Neural cell (in vitro differentiated cells): ENCODE results near the gene YAF2. TPM values are rescaled to one million over a fixed set of nuclear protein-coding genes. Genes with fewer than 3 reads are reported as not detected.

Experiments used
- H2AFZ ChIP-seq: fragments of 200-600, 300-800 bp; sonication (generic), shearing (Covaris generic); 2 replicates; pipeline ENCODE4 v1.6.0; 2014; ENCODE audit warnings: low read depth, mild to moderate bottlenecking, antibody characterized with exemption, low read length, moderate library complexity
- H3F3A ChIP-seq: fragments of 200-600 bp; shearing (Covaris generic); 2 replicates; pipeline ENCODE4 v1.6.1; 2016; ENCODE audit warnings: mild to moderate bottlenecking, moderate library complexity, mixed read lengths, antibody characterized with exemption, low read length; ENCODE audit not compliant: insufficient read depth, poor library complexity, severe bottlenecking
- H3K27ac ChIP-seq: fragments of 200-600, 300-800 bp; sonication (generic), shearing (Covaris generic); 2 replicates; pipeline ENCODE4 v1.5.1; 2014; ENCODE audit warnings: mild to moderate bottlenecking, low read length, moderate library complexity
- H3K27me3 ChIP-seq: fragments of 300-800, 200-600 bp; sonication (generic), shearing (Covaris generic); 2 replicates; pipeline ENCODE4 v1.6.0; 2014; ENCODE audit warnings: mild to moderate bottlenecking, low read depth, low read length, moderate library complexity; ENCODE audit not compliant: insufficient read depth
- H3K36me3 ChIP-seq: fragments of 300-800, 200-600 bp; sonication (generic), shearing (Covaris generic); 2 replicates; pipeline ENCODE4 v1.5.1; 2014; ENCODE audit warnings: mild to moderate bottlenecking, antibody characterized with exemption, low read length, moderate library complexity; ENCODE audit not compliant: insufficient read depth
- H3K4me2 ChIP-seq: fragments of 300-800, 200-600 bp; sonication (generic), shearing (Covaris generic); 2 replicates; pipeline ENCODE4 v1.6.0; 2014; ENCODE audit warnings: mild to moderate bottlenecking, low read length
- H3K4me3 ChIP-seq: fragments of 300-800, 200-600 bp; sonication (generic), shearing (Covaris generic); 2 replicates; pipeline ENCODE4 v1.5.1; 2014; ENCODE audit warnings: mild to moderate bottlenecking, low read length, moderate library complexity
- H3K79me2 ChIP-seq: fragments of 200-600 bp; shearing (Covaris generic); replicated peaks from 2 replicates; pipeline ENCODE4 v1.6.0; 2014; ENCODE audit warnings: mild to moderate bottlenecking, low read length, moderate library complexity; ENCODE audit not compliant: insufficient read depth
- H3K9ac ChIP-seq: fragments of 300-800, 200-600 bp; sonication (generic), shearing (Covaris generic); 2 replicates; pipeline ENCODE4 v1.6.1; 2016; ENCODE audit warnings: mild to moderate bottlenecking, low read length, mixed read lengths
- H3K9me2 ChIP-seq: fragments of 200-600 bp; shearing (Covaris generic); 2 replicates; pipeline ENCODE4 v1.6.1; 2016; ENCODE audit warnings: mild to moderate bottlenecking, low read length, mixed read lengths; ENCODE audit not compliant: insufficient read depth
- H3K9me3 ChIP-seq: fragments of 200-600, 300-800 bp; sonication (generic), shearing (Covaris generic); 2 replicates; pipeline ENCODE4 v1.6.1; 2016; ENCODE audit warnings: mild to moderate bottlenecking, mixed run types, low read length, moderate library complexity, mixed read lengths
- H4K20me1 ChIP-seq: fragments of 200-600 bp; shearing (Covaris generic); 2 replicates; pipeline ENCODE4 v1.6.1; 2016; ENCODE audit warnings: mild to moderate bottlenecking, mixed run types; ENCODE audit not compliant: insufficient read depth
- EP300 ChIP-seq: fragments of 450-650 bp; conservative IDR thresholded peaks from 2 replicates; pipeline ENCODE4 v1.6.1; 2014; ENCODE audit warnings: antibody characterized with exemption, mild to moderate bottlenecking, moderate library complexity; ENCODE audit not compliant: poor library complexity, severe bottlenecking
- EZH2 ChIP-seq: fragments of 200-600, 300-800 bp; shearing (Covaris generic), sonication (generic); IDR thresholded peaks from 2 replicates; pipeline ENCODE4 v1.6.1; 2014; ENCODE audit warnings: antibody characterized with exemption, low read length, borderline replicate concordance, mild to moderate bottlenecking; ENCODE audit not compliant: insufficient read depth, poor library complexity, severe bottlenecking
- MXI1 ChIP-seq: fragments of 450-650 bp; conservative IDR thresholded peaks from 2 replicates; pipeline ENCODE4 v1.6.1; 2014; ENCODE audit warnings: antibody characterized with exemption, mild to moderate bottlenecking; ENCODE audit not compliant: poor library complexity, severe bottlenecking
- POLR2AphosphoS5 ChIP-seq: IDR thresholded peaks from 2 replicates; pipeline ENCODE4 v1.6.1; 2012
- RAD21 ChIP-seq: fragments of 450-650 bp; conservative IDR thresholded peaks from 2 replicates; pipeline ENCODE4 v1.6.1; 2014; ENCODE audit warnings: antibody characterized with exemption, mild to moderate bottlenecking, moderate library complexity
- SMC3 ChIP-seq: fragments of 450-650 bp; conservative IDR thresholded peaks from 2 replicates; pipeline ENCODE4 v1.6.1; 2014; ENCODE audit warnings: antibody characterized with exemption, mild to moderate bottlenecking, moderate library complexity; ENCODE audit not compliant: poor library complexity
- TAF1 ChIP-seq: IDR thresholded peaks from 2 replicates; pipeline ENCODE4 v1.6.1; 2012; ENCODE audit warnings: low read depth
- polyA plus RNA-seq: library from polyadenylated mRNA; depleted of rRNA; stranded (reverse); fragments of >200 nt; gene quantifications from 2 replicates; pipeline ENCODE4 v1.2.3, GENCODE V29; 2014
- TF ChIP-seq, protein P1 (sequence below): IDR thresholded peaks from 2 replicates; pipeline ENCODE4 v1.6.1; 2012; ENCODE audit warnings: borderline replicate concordance
- TF ChIP-seq, protein P2 (sequence below): fragments of 450-650 bp; IDR thresholded peaks from 2 replicates; pipeline ENCODE4 v1.5.1; 2014; ENCODE audit warnings: antibody characterized with exemption, mild to moderate bottlenecking, moderate library complexity; ENCODE audit not compliant: poor library complexity, severe bottlenecking

The YAF2 gene
- polyA plus RNA-seq, 1 donor from 2014 or later, result 44.1 TPM

GRCh38 chr12:42124764-42125387 is 113.2 kb downstream of the YAF2 start:
- Histone ChIP-seq H2AFZ (no peak overlapping the region), H3K79me2 (peaks cover 16% of the 10 kb centered on the region), H3K36me3 (no peaks in the 10 kb centered on the region), H4K20me1 (no peaks in the 10 kb centered on the region), H3K27me3 (no peaks in the 10 kb centered on the region), H3K9ac (no peak overlapping the region), H3K4me3 (no peak overlapping the region), H3F3A (no peaks in the 10 kb centered on the region), H3K9me3 (no peaks in the 10 kb centered on the region), H3K9me2 (no peaks in the 10 kb centered on the region), H3K4me2 (no peak overlapping the region), H3K27ac (no peak overlapping the region)
- TF ChIP-seq MXI1 (no peak), EP300 (no peak), POLR2AphosphoS5 (no peak), EZH2 (no peak), TAF1 (no peak), SMC3 (no peak)
- TF ChIP-seq, protein P1, sequence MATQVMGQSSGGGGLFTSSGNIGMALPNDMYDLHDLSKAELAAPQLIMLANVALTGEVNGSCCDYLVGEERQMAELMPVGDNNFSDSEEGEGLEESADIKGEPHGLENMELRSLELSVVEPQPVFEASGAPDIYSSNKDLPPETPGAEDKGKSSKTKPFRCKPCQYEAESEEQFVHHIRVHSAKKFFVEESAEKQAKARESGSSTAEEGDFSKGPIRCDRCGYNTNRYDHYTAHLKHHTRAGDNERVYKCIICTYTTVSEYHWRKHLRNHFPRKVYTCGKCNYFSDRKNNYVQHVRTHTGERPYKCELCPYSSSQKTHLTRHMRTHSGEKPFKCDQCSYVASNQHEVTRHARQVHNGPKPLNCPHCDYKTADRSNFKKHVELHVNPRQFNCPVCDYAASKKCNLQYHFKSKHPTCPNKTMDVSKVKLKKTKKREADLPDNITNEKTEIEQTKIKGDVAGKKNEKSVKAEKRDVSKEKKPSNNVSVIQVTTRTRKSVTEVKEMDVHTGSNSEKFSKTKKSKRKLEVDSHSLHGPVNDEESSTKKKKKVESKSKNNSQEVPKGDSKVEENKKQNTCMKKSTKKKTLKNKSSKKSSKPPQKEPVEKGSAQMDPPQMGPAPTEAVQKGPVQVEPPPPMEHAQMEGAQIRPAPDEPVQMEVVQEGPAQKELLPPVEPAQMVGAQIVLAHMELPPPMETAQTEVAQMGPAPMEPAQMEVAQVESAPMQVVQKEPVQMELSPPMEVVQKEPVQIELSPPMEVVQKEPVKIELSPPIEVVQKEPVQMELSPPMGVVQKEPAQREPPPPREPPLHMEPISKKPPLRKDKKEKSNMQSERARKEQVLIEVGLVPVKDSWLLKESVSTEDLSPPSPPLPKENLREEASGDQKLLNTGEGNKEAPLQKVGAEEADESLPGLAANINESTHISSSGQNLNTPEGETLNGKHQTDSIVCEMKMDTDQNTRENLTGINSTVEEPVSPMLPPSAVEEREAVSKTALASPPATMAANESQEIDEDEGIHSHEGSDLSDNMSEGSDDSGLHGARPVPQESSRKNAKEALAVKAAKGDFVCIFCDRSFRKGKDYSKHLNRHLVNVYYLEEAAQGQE, result no peak
- TF ChIP-seq, protein P2, sequence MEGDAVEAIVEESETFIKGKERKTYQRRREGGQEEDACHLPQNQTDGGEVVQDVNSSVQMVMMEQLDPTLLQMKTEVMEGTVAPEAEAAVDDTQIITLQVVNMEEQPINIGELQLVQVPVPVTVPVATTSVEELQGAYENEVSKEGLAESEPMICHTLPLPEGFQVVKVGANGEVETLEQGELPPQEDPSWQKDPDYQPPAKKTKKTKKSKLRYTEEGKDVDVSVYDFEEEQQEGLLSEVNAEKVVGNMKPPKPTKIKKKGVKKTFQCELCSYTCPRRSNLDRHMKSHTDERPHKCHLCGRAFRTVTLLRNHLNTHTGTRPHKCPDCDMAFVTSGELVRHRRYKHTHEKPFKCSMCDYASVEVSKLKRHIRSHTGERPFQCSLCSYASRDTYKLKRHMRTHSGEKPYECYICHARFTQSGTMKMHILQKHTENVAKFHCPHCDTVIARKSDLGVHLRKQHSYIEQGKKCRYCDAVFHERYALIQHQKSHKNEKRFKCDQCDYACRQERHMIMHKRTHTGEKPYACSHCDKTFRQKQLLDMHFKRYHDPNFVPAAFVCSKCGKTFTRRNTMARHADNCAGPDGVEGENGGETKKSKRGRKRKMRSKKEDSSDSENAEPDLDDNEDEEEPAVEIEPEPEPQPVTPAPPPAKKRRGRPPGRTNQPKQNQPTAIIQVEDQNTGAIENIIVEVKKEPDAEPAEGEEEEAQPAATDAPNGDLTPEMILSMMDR, result no peak

DNA sequence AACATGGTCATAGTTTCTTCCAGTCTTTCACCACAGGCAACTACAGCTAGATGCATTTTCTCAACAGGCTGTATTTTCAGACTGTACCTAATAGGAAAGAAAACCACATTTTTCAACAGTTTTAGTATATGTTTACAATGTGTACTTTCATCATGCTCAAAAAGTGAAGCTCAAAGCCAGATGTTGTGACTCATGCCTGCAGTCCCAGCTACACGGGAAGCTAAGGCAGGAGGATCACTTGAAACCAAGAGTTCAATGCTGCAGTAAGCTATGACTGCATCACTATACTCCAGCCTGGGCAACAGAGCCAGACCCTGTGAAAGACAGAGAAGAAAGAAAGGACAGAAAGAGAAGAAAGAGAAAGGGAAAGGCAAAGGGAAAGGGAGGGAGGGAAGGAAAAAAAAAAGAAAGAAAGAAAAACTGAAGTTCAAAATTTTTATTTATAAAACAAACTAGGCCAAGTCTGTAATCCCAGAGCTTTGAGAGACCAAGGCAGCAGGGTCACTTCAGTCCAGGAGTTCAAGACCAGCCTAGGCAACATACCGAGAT is 118.9 kb downstream of the YAF2 start:
- Histone ChIP-seq H3K36me3 (peaks cover 6% of the 10 kb centered on the region), H3K9me2 (no peaks in the 10 kb centered on the region), H3K27me3 (no peaks in the 10 kb centered on the region), H4K20me1 (no peaks in the 10 kb centered on the region), H3K9ac (no peak overlapping the region), H3K27ac (no peak overlapping the region), H2AFZ (no peak overlapping the region), H3K9me3 (no peaks in the 10 kb centered on the region), H3K4me2 (no peak overlapping the region), H3F3A (no peaks in the 10 kb centered on the region), H3K79me2 (no peaks in the 10 kb centered on the region), H3K4me3 (no peak overlapping the region)
- TF ChIP-seq EZH2, result no peak
- TF ChIP-seq RAD21, result no peak
- no peak for TF ChIP-seq EP300
- TF ChIP-seq TAF1, result no peak
- TF ChIP-seq, protein P2, result no peak
- TF ChIP-seq MXI1, result no peak
- TF ChIP-seq, protein P1, result no peak
- no peak for TF ChIP-seq SMC3
- TF ChIP-seq POLR2AphosphoS5, result no peak
